NCI-H748 (cell line): ENCODE measurements around the gene SCAF1.

ENCODE experiments used
- DNase-seq: peaks from one replicate; lab custom pipeline; 2025; ENCODE audit not compliant: unreplicated experiment; lab: John Stamatoyannopoulos, UW

SCAF1 gene

GRCh38 chr19:49664171-49665035, 22.4 kb downstream of the SCAF1 start:
- DNase-seq, result peak; percentile 94

- no peak for DNase-seq
Observed at GRCh38 chr19:49665036-49665350, 23.0 kb downstream of the SCAF1 start.

GRCh38 chr19:49665351-49666119, 23.5 kb downstream of the SCAF1 start, which contains the start of the genes BCL2L12 and IRF3:
BCL2L12 (plus strand) TSS chr19:49665933; CDS start chr19:49666693, 760 bp downstream.
IRF3 (minus strand) TSS chr19:49665857; CDS start chr19:49664838, 1,019 bp downstream.
- DNase-seq, result peak; percentile 94

- DNase-seq, result no peak
Observed at GRCh38 chr19:49666120-49666444, 24.1 kb downstream of the SCAF1 start.

- no peak for DNase-seq
Observed at GRCh38 chr19:49667473-49667872, 25.5 kb downstream of the SCAF1 start.

- DNase-seq, result no peak
Observed at GRCh38 chr19:49669516-49669915, 27.5 kb downstream of the SCAF1 start.

GRCh38 chr19:49672131-49672919, 30.3 kb downstream of the SCAF1 start:
- DNase-seq, result peak; percentile 95

GRCh38 chr19:49676136-49676783, 34.3 kb downstream of the SCAF1 start:
- peak; percentile 96 for DNase-seq

- DNase-seq, result peak; percentile 100
Observed at GRCh38 chr19:49676784-49677230, 34.8 kb downstream of the SCAF1 start.

- DNase-seq, result peak; percentile 81
Observed at GRCh38 chr19:49677231-49677900, 35.4 kb downstream of the SCAF1 start, which contains the start of gene PRMT1. PRMT1 (plus strand) TSS chr19:49677271; CDS start chr19:49677281, 10 bp downstream.

GRCh38 chr19:49677901-49678674, 36.1 kb downstream of the SCAF1 start:
- DNase-seq, result peak; percentile 81

GRCh38 chr19:49678985-49679770, 37.2 kb downstream of the SCAF1 start:
- no peak for DNase-seq

- DNase-seq, result no peak
Observed at GRCh38 chr19:49679771-49680413, 37.9 kb downstream of the SCAF1 start.

- peak; percentile 94 for DNase-seq
Observed at GRCh38 chr19:49680421-49681351, 38.7 kb downstream of the SCAF1 start.

- DNase-seq, result no peak
Observed at GRCh38 chr19:49681830-49682229, 39.8 kb downstream of the SCAF1 start.

- DNase-seq, result no peak
Observed at GRCh38 chr19:49682274-49682673, 40.3 kb downstream of the SCAF1 start.

- DNase-seq, result no peak
Observed at GRCh38 chr19:49683814-49684250, 41.8 kb downstream of the SCAF1 start.
